Ishikawa (cell line): ENCODE results near the gene GUCY1A1.

Source experiments
- CREB1 ChIP-seq: IDR thresholded peaks from 2 replicates; pipeline ENCODE4 v1.6.1; 2012; ENCODE audit warnings: low read depth
- EP300 ChIP-seq: IDR thresholded peaks from 2 replicates; pipeline ENCODE4 v1.6.1; 2012; ENCODE audit warnings: borderline replicate concordance
- TAF1 ChIP-seq: IDR thresholded peaks from 2 replicates; pipeline ENCODE4 v1.6.1; 2012; ENCODE audit warnings: low read depth, mild to moderate bottlenecking

GRCh38 chr4:155768370-155768769, 101.7 kb downstream of the GUCY1A1 start:
- TF ChIP-seq TAF1 (no peak), CREB1 (no peak), EP300 (no peak)
